HG03378 (cell line): ENCODE measurements around the gene GOLGA6L10.
"Not testable (repeated sequence)": the region's sequence is repeated elsewhere in the genome, so short reads cannot be mapped to it uniquely, and the experiment has no call there.

Source experiments
- ATAC-seq: cut with Tn5 transposase; IDR thresholded peaks from one replicate; pipeline ENCODE4 v1.9.1; 2021; ENCODE audit warnings: mild to moderate bottlenecking, moderate library complexity; ENCODE audit not compliant: unreplicated experiment

Gene GOLGA6L10

DNA sequence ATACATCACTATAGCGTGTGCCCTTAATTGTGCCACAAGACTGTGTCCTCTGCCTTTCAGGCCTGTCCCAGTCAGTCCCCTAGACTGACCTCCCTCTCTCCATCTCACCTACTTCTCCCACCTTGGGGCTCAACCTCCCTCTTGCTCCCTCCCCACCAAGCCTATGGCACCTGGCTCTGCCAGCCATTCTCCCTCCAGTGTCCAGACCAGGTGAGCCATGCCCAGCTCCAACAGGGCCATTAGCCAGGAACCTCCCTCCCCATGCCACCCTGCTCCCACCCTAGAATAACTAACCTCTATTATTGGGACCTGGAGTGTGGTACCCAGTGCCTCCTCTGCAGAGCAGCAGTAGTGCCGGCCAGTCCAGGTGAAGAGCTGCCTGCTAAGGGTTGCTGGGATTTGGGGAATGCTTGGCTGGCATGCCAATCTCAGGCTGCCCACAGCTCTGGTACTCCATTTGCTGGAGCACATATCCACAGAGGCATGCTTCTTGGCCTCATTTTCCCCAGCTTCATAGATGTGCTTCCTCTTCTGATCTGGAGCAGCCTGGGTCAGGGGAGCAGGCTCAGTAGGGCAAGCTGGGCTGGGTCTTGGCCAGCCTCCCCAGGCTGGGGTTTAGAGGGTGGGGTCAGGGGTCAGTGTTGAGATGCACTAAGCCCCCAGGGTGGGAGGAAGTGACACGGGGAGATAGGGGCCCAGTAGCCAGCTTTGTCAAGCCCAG is 47.8 kb downstream of the GOLGA6L10 start:
- ATAC-seq = no peak

DNA sequence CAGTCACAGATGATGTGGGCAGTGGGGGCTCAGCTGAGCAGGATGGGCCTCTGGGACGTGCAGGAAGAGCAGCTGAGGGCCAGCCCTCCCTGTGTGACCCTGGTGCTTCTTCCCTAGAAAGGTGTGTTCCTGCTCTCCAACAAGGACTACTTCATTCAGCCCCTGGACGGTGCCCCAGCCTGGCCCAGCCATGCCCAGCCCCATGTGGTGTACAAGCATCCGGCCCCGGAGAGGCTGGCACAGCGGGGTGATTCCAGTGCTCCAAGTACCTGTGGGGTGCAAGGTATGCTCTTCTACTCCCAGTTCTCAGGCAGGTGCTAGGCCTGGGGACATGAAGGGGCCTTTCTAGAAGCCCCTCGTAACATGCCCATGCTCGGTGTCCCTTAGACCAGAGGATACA is 48.4 kb downstream of the GOLGA6L10 start:
- no peak for ATAC-seq

DNA sequence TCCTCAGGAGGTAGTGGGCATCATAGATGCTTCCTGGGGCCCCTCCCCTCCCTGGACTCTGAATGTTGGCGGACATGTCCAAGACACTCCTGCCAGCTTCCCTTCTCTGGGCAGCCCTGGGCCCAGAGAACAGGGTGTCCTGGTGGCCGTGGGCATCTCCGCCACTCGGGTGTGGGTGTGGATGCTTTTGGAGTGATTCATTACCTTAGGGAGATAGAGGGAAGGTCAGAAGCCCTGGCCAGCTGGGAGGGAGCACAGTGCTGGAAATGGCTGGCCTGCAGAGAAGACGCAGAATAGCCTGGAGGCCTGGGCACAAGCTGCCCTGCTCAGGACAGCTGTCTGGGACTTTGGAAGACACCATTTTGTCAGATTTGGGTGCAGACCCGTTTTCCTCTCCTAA is 48.9 kb downstream of the GOLGA6L10 start:
- not testable (repeated sequence) for ATAC-seq

DNA sequence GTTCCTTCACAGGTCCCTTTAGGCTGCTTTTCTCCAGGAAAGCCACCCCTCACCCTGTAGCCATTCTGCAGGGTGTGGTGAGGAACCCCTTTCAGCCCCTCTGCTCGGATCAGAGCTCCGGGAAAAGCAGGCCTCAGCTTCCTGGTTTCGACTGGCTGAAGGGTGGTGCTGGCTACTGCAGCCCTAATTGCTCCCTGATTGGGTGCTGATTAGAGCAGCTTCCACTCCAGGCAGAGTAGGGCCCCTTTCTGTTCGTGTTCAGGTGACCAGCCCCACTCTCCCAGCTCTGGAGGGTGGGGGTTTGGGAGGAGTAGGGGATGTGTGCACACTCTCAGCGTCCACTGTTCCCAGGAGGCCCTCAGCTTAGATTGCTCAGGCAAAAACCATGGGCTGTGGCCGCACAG is 49.8 kb downstream of the GOLGA6L10 start:
- ATAC-seq = not testable (repeated sequence)

DNA sequence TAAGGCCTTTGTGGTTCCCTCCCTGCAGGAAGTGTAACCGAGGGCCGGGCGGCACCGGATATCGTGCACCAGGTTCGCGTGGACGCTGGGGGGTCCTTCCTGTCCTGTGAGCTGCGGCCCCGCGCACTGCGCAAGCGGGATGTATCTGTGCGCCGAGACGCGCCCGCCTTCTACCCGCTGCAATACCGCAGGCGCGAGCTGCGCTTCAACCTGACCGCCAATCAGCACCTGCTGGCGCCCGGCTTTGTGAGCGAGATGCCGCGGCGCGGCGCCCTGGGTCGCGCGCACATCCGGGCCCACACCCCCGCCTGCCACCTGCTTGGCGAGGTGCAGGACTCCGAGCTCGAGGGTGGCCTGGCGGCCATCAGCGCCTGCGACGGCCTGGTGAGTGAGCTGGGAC is 50.8 kb downstream of the GOLGA6L10 start:
- ATAC-seq = no peak

DNA sequence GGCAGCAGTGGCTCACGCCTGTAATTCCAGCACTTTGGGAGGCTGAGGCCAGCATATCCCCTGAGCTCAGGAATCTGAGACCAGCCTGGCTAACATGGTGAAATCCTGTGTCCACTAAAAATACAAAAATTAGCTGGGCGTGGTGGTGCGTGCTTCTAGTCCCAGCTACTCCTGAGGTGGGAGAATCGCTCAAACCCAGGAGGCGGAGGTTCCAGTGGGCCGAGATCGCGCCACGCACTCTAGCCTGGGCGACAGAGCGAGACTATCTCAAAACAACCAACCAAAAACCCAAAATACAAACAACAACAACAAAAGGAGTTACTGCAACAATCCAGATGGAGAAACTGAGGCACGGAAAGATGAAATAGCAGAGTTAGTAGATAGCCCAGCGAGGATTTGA is 51.2 kb downstream of the GOLGA6L10 start:
- no peak for ATAC-seq

DNA sequence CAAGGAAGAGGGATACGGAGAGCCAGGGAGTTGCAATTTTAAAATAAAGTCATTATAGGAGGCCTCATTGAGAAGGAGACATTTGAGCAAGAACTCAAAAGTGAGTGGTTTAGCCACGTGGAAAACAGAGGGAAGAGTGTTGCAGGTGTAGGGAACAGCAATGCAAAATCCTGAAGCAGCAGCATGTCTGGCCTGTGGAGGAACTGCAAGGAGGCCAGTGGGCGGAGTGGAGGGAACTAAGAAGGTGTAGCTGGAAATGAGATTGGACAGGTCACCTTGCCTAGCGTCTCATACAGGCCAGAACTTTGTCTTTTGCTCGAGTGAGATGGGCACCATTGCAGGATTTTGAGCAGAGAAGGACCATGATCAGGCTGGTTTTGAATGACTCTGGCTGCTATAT is 51.7 kb downstream of the GOLGA6L10 start:
- ATAC-seq = no peak

DNA sequence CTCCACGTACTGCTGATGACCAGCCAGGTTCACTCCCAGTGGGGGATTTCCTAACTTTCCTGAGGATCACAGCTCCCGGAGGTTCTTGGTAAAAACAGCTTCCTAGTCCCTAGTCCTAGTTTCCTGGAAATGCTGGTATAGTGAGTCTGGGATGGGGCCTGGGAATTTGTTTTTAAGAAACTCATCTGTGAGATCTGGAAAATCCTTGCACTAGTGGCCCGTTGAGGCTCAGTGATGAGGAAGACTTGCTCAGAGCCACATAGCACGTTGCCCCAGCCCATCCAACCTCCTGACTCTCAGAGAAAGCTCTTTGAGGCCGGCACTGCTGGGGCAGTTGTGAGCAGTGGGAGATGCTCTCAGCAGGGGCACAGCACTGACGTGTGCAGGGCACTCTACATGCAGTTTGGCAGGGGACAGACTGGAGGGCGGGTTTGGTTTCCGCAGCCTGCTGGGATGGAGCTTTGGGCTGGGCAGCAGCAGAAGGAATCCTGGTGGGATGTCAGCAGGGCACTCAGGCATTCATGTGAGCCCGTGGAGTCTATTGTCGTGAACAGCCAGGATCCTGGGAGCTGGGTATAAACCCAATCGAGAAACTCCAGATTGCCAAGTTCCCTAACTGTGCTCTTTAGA is 55.1 kb downstream of the GOLGA6L10 start:
- no peak for ATAC-seq

DNA sequence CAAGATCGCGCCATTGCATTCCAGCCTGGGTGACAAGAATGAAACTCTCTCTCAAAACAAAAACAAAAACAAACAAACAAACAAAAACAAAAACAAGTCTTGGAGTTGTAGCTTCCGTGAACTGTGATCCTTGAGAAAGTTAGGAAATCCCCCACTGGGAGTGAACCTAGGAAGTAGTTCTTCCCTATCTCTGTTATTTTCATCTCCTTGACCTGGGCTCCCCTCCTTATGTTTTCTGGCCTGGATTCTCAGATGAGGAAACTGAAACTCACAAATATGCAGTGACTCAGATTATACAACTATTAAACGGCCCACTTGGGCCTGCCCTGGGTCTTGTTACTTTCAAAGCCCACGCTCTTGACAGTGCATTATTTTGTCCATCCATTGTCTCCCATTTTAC is 57.0 kb downstream of the GOLGA6L10 start:
- no peak for ATAC-seq
